ENCODE measurements around the gene GNAL. TPM values are rescaled to one million over a fixed set of nuclear protein-coding genes. Genes with fewer than 3 reads are reported as not detected.

The GNAL gene
- total RNA-seq, 1 donor from 2014 or later: 5.1 TPM

DNA sequence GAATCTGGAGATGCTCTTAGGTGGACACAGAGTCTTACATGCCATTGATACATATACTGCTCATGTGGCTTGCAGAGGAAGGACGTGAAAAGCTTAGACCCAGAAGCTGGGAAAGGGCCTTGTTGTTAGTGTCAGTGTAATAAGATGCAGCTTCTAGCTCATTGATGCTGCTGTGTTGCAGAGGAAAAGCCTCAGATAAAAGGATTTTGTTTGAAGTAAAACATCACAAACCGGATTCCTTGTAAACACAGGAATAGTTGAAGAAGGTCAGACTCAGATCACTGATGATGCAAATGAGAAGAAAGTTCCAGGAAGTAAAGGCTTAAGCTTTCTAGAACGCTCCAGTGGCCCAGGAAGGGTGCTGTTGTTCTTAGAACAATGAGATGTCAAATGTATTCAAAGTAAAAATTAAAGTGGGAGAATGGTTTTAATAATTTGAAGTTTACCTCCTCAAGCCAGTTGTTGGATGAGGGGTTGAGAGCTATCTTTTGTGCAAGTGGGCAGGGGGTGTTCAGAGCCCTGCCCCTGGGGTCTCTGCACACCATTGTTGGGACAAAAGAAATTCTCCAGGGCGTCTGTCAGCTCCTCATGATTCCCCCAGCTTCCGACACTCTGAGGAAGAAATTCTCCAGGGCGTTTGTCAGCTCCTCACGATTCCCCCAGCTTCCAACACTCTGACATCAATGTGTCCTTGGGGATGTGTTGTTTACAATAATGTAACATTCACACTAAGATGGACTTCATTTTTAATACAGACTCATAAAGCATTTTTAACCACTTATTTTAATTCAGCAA is 100.8 kb downstream of the GNAL start:
- intact Hi-C loops (cut with DNase I): no loop called here
- DNase-seq: no peak
- no peak for ATAC-seq (ENCODE audit: poor library complexity)

- no peak for DNase-seq
- ATAC-seq (ENCODE audit: poor library complexity): no peak
- intact Hi-C loops (cut with DNase I): no loop called here
Observed at GRCh38 chr18:11791131-11791530, 102.1 kb downstream of the GNAL start.

DNA sequence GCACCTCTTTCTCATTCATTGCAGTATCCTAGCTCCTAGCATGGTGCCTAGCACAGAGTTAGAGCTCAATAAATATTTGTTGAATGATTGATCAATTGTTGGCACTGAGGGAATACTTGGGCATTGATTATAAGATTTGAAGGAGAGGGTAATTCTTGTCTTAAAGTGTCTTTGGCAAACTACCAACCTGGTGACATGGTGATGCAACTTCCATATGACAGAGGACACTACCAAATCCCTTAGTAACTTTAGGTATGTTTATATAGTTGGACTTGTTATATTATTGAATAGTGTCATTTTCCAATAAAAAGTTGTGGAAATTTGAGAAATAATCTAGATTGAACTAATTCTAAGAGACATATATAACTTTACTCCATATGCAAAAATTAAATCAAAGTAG is 103.6 kb downstream of the GNAL start:
- intact Hi-C loops (cut with DNase I): no loop called here
- ATAC-seq (ENCODE audit: poor library complexity): no peak
- DNase-seq: no peak

DNA sequence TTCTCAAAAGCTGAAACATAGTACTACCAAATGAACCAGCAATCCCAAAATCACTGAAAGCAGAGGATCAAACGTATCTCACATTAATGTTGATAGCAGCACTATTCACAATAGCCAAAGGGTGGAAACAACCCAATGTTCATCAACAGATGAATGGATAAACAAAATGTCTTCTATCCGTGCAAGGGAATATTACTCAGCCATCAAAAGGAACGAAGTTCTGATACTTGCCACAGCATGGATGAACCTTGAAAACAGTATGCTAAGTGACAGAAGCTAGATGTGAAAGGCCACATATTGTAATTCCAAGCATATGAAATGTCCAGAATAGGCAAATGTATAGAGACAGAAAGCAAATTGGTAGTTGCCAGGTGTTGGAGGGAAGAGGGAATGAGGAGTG is 105.1 kb downstream of the GNAL start:
- ATAC-seq (ENCODE audit: poor library complexity): no peak
- intact Hi-C loops (cut with DNase I): no loop called here
- no peak for DNase-seq

- DNase-seq: no peak
- intact Hi-C loops (cut with DNase I): no loop called here
- no peak for ATAC-seq (ENCODE audit: poor library complexity)
Observed at GRCh38 chr18:11795916-11796315, 106.9 kb downstream of the GNAL start.

DNA sequence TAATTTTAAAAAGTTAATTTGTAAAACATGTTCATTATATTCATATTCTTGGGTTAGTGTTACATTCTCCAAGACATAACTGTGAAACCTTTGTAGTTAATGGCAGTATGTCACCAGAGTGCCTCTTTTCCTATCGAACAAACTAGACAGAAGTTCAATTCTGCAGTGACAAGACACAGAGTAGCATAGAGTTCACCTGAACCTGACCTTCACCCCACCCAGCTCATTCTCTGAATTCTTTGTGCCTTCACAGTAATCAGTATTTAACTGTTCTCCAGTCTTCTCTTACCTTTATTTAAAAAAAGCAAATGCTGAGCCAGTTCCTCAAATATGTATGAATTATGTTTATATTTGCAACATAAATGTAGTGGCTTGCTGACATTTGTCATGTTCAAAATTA is 109.2 kb downstream of the GNAL start:
- intact Hi-C loops (cut with DNase I): no loop called here

GRCh38 chr18:11799066-11799465 is 110.0 kb downstream of the GNAL start:
- ATAC-seq (ENCODE audit: poor library complexity): no peak
- DNase-seq: no peak
- intact Hi-C loops (cut with DNase I): no loop called here

More for the DNA sequence above, 109.2 kb downstream of the GNAL start:
- no peak for ATAC-seq (ENCODE audit: poor library complexity)
- no peak for DNase-seq

DNA sequence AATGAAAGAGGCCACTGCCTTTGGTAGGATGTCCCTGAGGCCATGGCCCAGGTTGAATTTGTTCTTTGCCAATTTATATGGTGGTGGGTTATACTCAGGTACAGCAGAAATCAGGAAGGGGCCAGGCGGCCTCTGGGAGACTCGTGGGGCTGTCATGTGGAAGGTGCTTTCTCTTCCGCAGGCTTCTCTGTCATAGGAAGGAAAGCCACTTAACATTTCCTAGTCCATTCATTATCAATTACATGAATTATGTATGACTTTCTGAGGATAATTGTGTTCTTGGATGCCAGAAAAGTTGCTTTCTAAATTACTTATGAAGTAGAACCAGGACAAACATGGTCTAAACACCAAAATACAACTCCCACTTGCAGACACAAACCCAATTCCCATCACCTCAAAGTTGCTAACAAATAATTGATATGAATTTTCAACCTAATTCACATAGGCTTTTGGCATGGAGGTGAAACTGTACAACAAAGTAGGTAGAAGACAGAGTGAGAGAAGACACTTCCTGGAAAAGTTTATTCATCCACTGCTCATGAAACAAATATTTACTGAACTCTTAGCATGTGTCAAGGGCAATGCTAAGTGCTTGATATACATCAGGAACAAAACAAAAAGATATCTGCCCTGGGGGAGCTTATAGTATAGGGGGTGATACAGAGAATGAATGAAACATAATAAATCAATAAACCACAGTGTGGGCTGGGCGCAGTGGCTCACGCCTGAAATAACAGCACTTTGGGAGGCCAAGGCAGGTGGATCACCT is 111.7 kb downstream of the GNAL start:
- ATAC-seq (ENCODE audit: poor library complexity) (no peak), DNase-seq (no peak)
- intact Hi-C loops (cut with DNase I): no loop called here

DNA sequence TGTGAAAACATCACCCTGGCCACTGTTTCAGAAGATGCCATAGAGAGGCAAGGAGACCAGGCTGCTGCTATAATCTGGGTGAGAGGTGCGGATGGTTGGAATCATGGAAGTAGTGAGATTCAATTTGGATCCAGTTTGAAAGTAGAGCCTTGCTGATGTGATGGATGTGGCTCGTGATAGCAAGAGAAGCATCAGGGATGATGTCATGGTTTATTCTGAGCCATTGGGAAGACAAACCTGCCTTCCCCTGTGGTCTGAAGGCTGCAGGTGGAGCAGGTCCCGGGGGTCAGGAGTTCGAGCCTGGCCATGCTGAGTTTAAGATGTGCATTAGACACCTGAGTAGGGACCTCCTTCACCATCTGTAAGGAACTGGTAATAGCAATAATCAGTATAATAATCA is 112.5 kb downstream of the GNAL start:
- intact Hi-C loops (cut with DNase I): no loop called here
- no peak for ATAC-seq (ENCODE audit: poor library complexity)

DNA sequence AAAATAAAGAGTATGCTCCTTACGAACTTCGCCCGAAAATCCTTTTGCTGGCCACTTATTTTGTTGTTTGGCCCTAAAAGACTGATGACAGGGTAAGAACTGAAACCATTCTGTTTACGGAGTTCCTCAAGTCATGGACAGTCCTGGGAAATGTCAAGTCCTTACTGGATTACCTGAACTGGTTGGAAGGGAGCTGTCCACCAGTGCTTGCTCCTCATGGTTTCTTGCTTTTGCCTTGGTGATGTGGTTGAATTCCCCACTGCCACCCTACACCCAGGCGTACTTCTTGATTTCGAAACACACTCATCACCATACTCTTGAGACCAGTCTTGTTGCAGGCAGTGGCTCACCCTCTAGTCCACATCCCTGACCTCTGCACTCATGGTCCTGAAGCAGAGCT is 113.1 kb downstream of the GNAL start:
- ATAC-seq (ENCODE audit: poor library complexity) (no peak), DNase-seq (no peak)
- intact Hi-C loops (cut with DNase I): no loop called here

More for the DNA sequence above, 112.5 kb downstream of the GNAL start:
- DNase-seq: no peak

DNA sequence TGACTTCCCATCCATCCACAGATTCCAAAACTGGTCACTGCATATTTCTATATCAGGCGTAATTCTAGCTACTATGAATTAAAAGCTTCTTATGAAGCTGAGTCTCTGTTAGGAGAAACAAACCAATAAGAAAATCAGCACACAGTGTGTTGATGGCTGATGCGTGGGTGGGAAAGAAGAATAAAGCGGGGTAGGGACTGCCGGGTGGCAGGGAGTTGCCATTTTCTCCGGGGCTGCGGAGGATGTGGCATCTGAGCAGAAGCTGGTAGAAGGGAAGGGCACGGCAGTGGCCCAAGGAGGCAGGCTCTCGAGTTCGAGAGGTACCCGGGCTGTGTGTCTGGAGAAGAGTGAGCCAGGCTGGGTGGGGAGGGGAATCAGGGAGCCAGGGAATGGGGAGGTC is 113.5 kb downstream of the GNAL start:
- DNase-seq: no peak
- no peak for ATAC-seq (ENCODE audit: poor library complexity)
- intact Hi-C loops (cut with DNase I): no loop called here

GRCh38 chr18:11807233-11807632 is 118.2 kb downstream of the GNAL start:
- intact Hi-C loops (cut with DNase I): no loop called here

DNA sequence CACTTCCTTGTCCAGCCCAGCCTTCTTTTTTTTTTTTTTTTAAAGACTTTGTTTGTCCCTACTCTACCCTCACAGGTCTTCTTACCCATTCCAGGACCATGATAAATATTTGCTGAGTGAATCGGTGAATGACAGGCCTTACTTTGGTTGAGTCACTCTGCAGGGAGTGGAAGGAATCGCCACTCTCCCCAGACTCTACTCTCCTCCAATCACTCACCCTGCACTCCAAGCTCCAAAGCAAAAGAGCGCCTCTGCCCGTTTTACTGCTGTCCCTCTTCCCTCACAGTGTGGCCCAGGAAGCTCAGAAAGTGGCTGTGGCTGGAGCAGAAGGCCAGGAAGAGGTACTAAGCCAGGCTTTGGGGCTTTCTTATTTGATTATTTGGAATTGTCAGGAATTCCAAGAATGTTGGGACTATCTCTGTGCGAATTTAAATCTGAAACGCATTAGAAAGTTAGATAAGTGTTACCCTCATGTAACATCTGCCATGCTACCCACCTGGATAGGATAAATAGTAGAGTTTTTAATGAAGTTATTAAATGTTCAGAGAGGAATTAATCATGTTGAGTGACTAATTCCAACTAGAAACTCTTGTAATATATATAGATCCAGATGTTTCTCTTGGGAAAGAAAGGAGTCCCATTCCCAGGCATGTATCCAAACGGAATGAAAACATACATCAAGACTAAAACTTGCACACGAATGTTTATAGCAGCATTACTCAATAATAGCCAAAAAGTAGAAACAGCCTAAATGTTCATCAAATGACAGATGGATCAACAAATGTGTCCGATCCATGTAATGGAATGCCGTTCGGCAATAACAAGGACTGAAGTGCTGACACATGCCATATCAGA is 119.2 kb downstream of the GNAL start:
- intact Hi-C loops (cut with DNase I): no loop called here
- ATAC-seq (ENCODE audit: poor library complexity): no peak

More at GRCh38 chr18:11807233-11807632, 118.2 kb downstream of the GNAL start:
- no peak for DNase-seq
- ATAC-seq (ENCODE audit: poor library complexity): no peak

GRCh38 chr18:11809895-11810294 is 120.8 kb downstream of the GNAL start:
- no peak for ATAC-seq (ENCODE audit: poor library complexity)
- intact Hi-C loops (cut with DNase I): no loop called here
- no peak for DNase-seq

More for the DNA sequence above, 119.2 kb downstream of the GNAL start:
- no peak for DNase-seq

DNA sequence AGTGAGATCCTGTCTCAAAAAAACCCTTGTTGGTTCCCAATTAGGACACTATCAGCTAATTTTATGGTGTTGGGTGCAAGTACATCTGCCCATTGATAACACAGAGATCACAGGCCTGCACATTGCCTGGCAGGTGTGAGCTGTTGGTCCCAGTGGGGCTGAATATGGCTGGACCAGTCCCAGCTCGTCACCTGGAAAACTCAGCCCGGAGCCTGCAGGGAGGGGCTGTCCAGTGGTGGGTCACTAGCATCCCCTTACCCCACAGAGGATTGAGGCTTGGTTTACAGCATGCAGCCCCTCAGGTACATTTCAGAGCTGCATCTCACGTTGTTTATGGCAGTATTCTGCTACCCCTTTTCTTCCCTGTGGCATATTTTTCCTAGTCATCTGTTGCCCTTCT is 121.3 kb downstream of the GNAL start:
- intact Hi-C loops (cut with DNase I): no loop called here
- ATAC-seq (ENCODE audit: poor library complexity) (no peak), DNase-seq (no peak)

- intact Hi-C loops (cut with DNase I): no loop called here
- no peak for ATAC-seq (ENCODE audit: poor library complexity)
- no peak for DNase-seq
Observed at GRCh38 chr18:11811009-11811408, 121.9 kb downstream of the GNAL start.

DNA sequence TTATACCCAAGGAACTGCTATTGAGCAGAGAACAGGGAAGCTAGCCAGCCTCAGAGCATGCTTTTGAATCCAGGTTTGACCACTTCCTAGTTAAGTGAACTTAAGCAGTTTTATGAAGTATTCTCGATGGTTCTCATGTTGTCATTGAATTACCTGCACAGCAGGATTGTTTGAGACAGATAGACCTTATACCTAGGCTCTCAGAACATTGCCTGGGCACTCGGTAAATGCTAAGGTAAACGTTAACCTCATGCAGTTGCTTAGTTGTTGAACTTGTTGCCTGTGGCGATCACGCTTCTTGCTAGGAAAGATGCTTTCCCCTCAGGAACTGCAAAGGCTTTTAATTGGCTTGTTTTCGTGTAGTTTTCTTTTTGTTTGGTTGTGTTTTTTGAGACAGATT is 128.2 kb downstream of the GNAL start:
- DNase-seq (no peak), ATAC-seq (ENCODE audit: poor library complexity) (no peak)
- intact Hi-C loops (cut with DNase I): no loop called here

DNA sequence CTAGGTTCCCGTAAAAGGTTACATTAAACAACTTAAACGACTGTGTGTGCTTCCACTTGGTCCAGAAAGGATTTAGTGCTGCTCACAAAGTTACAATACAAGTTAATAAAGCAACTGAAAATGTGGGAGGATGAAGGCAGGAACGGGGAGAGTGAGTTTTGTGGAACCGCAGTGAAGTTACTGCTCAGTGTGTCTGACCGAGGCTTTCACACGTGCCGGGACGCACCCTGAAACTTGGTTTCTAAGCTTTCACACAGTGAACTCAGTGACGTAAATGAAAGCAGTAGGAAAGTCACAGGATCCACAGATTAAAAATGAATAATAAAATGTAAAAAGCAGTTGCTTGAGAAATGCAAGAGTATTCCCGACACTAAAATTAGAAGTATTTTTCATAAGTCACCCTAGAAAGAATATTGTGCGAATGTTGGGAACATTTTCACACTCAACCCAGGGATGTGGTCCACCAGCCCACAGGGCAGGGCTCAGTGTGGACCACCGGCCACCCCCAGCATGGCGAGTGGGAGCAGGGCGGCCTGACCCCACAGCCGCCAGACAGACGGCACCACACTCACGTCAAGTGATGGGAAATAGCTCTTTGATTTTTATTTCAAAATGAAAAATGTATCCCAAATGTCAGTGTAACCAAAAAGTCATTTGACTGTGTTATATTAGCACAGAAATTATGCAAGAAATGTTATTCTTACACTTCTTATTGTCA is 129.6 kb downstream of the GNAL start:
- DNase-seq: no peak
- ATAC-seq (ENCODE audit: poor library complexity): no peak

GRCh38 chr18:11819938-11820337 is 130.9 kb downstream of the GNAL start:
- intact Hi-C loops (cut with DNase I): no loop called here
- DNase-seq (no peak), ATAC-seq (ENCODE audit: poor library complexity) (no peak)

More for the DNA sequence above, 129.6 kb downstream of the GNAL start:
- intact Hi-C loops (cut with DNase I): no loop called here

Measured in Right ventricle myocardium superior (tissue), 1 donor.